ENCODE results near the gene ADGRA1.
"Not testable (repeated sequence)": the region's sequence is repeated elsewhere in the genome, so short reads cannot be mapped to it uniquely, and the experiment has no call there.

The ADGRA1 gene

DNA sequence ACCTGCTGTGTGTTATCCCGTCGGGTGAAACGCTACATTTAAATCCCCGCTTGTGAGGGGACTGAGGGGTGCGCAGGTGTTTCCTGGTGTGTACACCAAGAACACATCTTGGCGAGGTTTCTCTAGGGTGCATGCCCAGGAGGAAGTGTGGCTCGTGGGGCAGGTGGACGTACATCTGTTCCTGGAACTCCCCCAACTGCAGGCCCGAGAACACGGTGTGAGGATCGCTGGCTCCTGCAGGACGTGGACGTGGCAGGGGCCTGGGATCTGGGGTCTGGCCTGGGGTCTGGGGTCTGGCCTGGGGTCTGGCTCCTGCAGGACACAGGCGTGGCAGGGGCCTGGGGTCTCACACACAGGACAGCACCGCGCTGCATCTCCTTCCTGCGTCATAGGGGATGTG is 82.4 kb downstream of the ADGRA1 start:
- Histone ChIP-seq H3K27me3 (ENCODE audit: insufficient read depth, low read length, poor library complexity) (no peaks in the 10 kb centered on the region), H3K4me2 (ENCODE audit: insufficient read depth, low read length) (no peak overlapping the region), H3K9ac (ENCODE audit: low read depth, low read length) (no peak overlapping the region), H3K4me1 (ENCODE audit: insufficient read depth, low read length) (no peaks in the 10 kb centered on the region), H4K20me1 (ENCODE audit: insufficient read depth, low read length) (peaks cover 4% of the 10 kb centered on the region; the same call in 1 of the 2 replicates), H2AFZ (ENCODE audit: low read depth, low read length) (no peak overlapping the region), H3K4me3 (ENCODE audit: low read depth in 1 of 2, low read length in 2 of 2) (no peak overlapping the region), H3K36me3 (ENCODE audit: insufficient read depth, low read length) (no peaks in the 10 kb centered on the region), H3K9me3 (ENCODE audit: insufficient read depth, low read length, severe bottlenecking) (no peaks in the 10 kb centered on the region), H3K79me2 (ENCODE audit: insufficient read depth, low read length) (no peaks in the 10 kb centered on the region), H3K27ac (ENCODE audit: low read length) (no peak overlapping the region)
- no peak for ATAC-seq (ENCODE audit: insufficient read depth, low read depth)
- no peak for DNase-seq
- TF ChIP-seq EZH2 (IDR thresholded peaks at IDR 0.05; ENCODE audit: borderline replicate concordance, low read depth, low read length, severe bottlenecking) (no peak), CTCF (IDR thresholded peaks at IDR 0.05; ENCODE audit: borderline replicate concordance, extremely low read depth, low read length, poor library complexity, severe bottlenecking) (no peak)

DNA sequence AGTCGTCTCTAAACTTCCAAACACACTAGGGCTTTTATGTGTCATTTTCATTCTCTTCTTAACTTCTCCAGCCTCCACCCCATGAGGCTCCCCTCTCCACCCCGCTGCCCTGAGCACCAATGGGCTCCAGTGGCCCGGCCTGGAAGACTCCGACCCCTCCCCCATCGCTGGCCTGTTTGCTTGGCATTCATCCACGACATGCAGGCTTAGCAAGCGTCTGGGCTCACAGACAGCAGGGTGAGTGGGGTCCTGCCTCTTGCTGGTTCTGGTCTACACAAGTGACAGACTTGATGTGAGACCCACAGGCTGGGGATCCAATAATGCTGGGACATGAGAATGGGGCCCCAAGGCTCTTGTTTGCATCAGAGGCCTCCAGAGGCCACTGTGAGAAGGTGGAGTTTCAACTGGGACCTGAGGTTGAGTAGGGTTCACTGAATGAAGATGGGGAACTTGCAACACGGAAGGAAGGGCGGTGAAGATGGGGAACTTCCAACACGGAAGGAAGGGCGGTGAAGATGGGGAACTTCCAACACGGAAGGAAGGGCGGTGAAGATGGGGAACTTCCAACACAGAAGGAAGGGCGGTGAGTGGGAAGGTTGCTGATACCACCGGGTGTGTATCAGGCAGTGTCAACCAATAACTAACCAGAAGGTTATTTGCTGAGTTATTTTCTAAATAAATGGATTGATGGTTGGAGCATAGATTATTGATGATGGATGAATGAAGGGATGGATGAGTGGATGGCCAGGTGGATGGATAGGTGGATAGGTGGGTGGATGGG is 86.3 kb downstream of the ADGRA1 start:
- DNase-seq, result no peak
- H3K36me3 ChIP-seq (ENCODE audit: insufficient read depth, low read length), result no peaks in the 10 kb centered on the region
- H3K4me1 ChIP-seq (ENCODE audit: insufficient read depth, low read length), result no peaks in the 10 kb centered on the region
- no peaks in the 10 kb centered on the region for H3K79me2 ChIP-seq (ENCODE audit: insufficient read depth, low read length)
- H3K4me3 ChIP-seq (ENCODE audit: low read depth in 1 of 2, low read length in 2 of 2), result no peak overlapping the region
- peaks cover 4% of the 10 kb centered on the region; the same call in 1 of the 2 replicates for H4K20me1 ChIP-seq (ENCODE audit: insufficient read depth, low read length)
- H3K27me3 ChIP-seq (ENCODE audit: insufficient read depth, low read length, poor library complexity), result no peaks in the 10 kb centered on the region
- TF ChIP-seq EZH2 (IDR thresholded peaks at IDR 0.05; ENCODE audit: borderline replicate concordance, low read depth, low read length, severe bottlenecking) (no peak), CTCF (IDR thresholded peaks at IDR 0.05; ENCODE audit: borderline replicate concordance, extremely low read depth, low read length, poor library complexity, severe bottlenecking) (no peak)
- no peak overlapping the region for H3K4me2 ChIP-seq (ENCODE audit: insufficient read depth, low read length)
- no peak overlapping the region for H2AFZ ChIP-seq (ENCODE audit: low read depth, low read length)
- H3K9me3 ChIP-seq (ENCODE audit: insufficient read depth, low read length, severe bottlenecking), result peaks cover 10% of the 10 kb centered on the region
- ATAC-seq (ENCODE audit: insufficient read depth, low read depth), result no peak
- H3K9ac ChIP-seq (ENCODE audit: low read depth, low read length), result no peak overlapping the region
- no peak overlapping the region for H3K27ac ChIP-seq (ENCODE audit: low read length)

DNA sequence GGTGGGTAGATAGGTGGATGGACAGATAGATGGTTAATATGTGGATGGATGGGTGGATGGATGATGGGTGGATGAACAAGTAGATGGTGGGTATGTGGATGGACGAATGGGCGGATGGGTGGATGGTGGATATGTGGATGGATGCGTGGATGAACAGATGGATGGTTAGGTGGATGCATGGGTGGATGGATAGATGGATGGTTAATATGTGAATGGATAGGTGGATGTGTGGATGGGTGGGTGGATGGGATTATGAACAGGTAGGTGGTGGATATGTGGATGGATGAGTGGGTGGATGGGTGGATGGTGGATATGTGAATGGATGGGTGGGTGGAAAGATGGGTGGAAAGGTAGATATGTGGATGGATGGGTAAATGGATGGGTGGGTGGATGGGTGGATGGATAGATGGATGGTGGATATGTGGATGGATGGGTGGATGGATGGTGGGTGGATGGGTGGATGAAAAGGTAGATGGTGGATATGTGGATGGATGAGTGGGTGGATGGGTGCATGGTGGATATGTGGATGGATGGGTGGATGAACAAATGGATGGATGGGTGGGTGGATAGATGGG is 87.1 kb downstream of the ADGRA1 start:
- Histone ChIP-seq H3K4me1 (ENCODE audit: insufficient read depth, low read length) (no peaks in the 10 kb centered on the region), H3K9me3 (ENCODE audit: insufficient read depth, low read length, severe bottlenecking) (peaks cover 10% of the 10 kb centered on the region), H4K20me1 (ENCODE audit: insufficient read depth, low read length) (no peaks in the 10 kb centered on the region), H3K4me2 (ENCODE audit: insufficient read depth, low read length) (no peak overlapping the region), H3K36me3 (ENCODE audit: insufficient read depth, low read length) (no peaks in the 10 kb centered on the region), H3K9ac (ENCODE audit: low read depth, low read length) (no peak overlapping the region), H3K27me3 (ENCODE audit: insufficient read depth, low read length, poor library complexity) (no peaks in the 10 kb centered on the region), H3K4me3 (ENCODE audit: low read depth in 1 of 2, low read length in 2 of 2) (no peak overlapping the region), H2AFZ (ENCODE audit: low read depth, low read length) (no peak overlapping the region), H3K79me2 (ENCODE audit: insufficient read depth, low read length) (no peaks in the 10 kb centered on the region), H3K27ac (ENCODE audit: low read length) (no peak overlapping the region)
- ATAC-seq (ENCODE audit: insufficient read depth, low read depth) (no peak), DNase-seq (no peak)
- TF ChIP-seq EZH2 (IDR thresholded peaks at IDR 0.05; ENCODE audit: borderline replicate concordance, low read depth, low read length, severe bottlenecking) (no peak), CTCF (IDR thresholded peaks at IDR 0.05; ENCODE audit: borderline replicate concordance, extremely low read depth, low read length, poor library complexity, severe bottlenecking) (no peak)

- not testable (repeated sequence) for H3K4me2 ChIP-seq (ENCODE audit: insufficient read depth, low read length); H3K27ac ChIP-seq (ENCODE audit: low read length); H2AFZ ChIP-seq (ENCODE audit: low read depth, low read length); H3K4me1 ChIP-seq (ENCODE audit: insufficient read depth, low read length); DNase-seq; H3K9ac ChIP-seq (ENCODE audit: low read depth, low read length); ATAC-seq (ENCODE audit: insufficient read depth, low read depth); H3K4me3 ChIP-seq (ENCODE audit: low read depth in 1 of 2, low read length in 2 of 2); H3K36me3 ChIP-seq (ENCODE audit: insufficient read depth, low read length); H4K20me1 ChIP-seq (ENCODE audit: insufficient read depth, low read length); H3K79me2 ChIP-seq (ENCODE audit: insufficient read depth, low read length); H3K27me3 ChIP-seq (ENCODE audit: insufficient read depth, low read length, poor library complexity)
- peaks cover 10% of the 10 kb centered on the region for H3K9me3 ChIP-seq (ENCODE audit: insufficient read depth, low read length, severe bottlenecking)
These were observed 87.9 kb downstream of the ADGRA1 start for GRCh38 chr10:133175624-133176023.

Data from DND-41 (cell line).